ENCODE measurements around the gene PSD.
A peak's percentile ranks its signal among the peaks of the same experiment; 100 is the strongest.

PSD gene

GRCh38 chr10:102408728-102409603, 9.6 kb downstream of the PSD start:
- H3K4me1 ChIP-seq (ENCODE audit: control insufficient read depth, insufficient read depth, low read depth, low read length): peaks cover 19% of the 10 kb centered on the region
- no peak overlapping the region for H2BK5ac ChIP-seq (ENCODE audit: low read depth, low read length, poor library complexity, severe bottlenecking)
- H2BK15ac ChIP-seq (ENCODE audit: low read depth, poor library complexity, severe bottlenecking): no peak overlapping the region
- no peak overlapping the region for H3K4ac ChIP-seq (ENCODE audit: low read depth in 1 of 2, low read length in 2 of 2)
- H4K8ac ChIP-seq (ENCODE audit: low read length): no peak overlapping the region
- peak overlapping the region in 1 of 2 experiments; percentile 43 for H3K18ac ChIP-seq (ENCODE audit: low read depth in 1 of 2, low read length in 2 of 2)
- no peak overlapping the region for H3K27ac ChIP-seq (ENCODE audit: low read length, poor library complexity, severe bottlenecking)
- H3K9ac ChIP-seq (ENCODE audit: low read length): no peak overlapping the region
- H2BK12ac ChIP-seq (ENCODE audit: low read length in 2 of 2): no peak overlapping the region
- no peak overlapping the region for H3K14ac ChIP-seq (ENCODE audit: low read length in 2 of 2)
- no peak overlapping the region for H2AK5ac ChIP-seq (ENCODE audit: low read length, severe bottlenecking)
- H4K91ac ChIP-seq (ENCODE audit: low read length): no peak overlapping the region
- H3K23ac ChIP-seq (ENCODE audit: low read length in 2 of 2): no peak overlapping the region
- DNase-seq: peak; percentile 54
- H3K4me2 ChIP-seq (ENCODE audit: low read length, poor library complexity, severe bottlenecking): peak overlapping the region; percentile 72
- peak overlapping the region; percentile 57 for H2AFZ ChIP-seq (ENCODE audit: low read depth, low read length)
- H3K4me3 ChIP-seq (ENCODE audit: insufficient read depth in 1 of 2, low read depth in 1 of 2, low read length in 2 of 2): peak overlapping the region; percentile 34 to 47
- no peaks in the 10 kb centered on the region for H3K79me1 ChIP-seq (replicated peaks; ENCODE audit: low read length, poor library complexity, severe bottlenecking)
- peaks cover 0 to 6% of the 10 kb centered on the region in 2 experiments for H3K36me3 ChIP-seq (ENCODE audit: control insufficient read depth in 1 of 2, insufficient read depth in 2 of 2, low read depth in 1 of 2, low read length in 2 of 2)
- under 1% methylated on average over 30 of the region's 103 CpGs for WGBS
- H2BK120ac ChIP-seq (ENCODE audit: low read depth, low read length): no peak overlapping the region
- H3K9me3 ChIP-seq (ENCODE audit: control insufficient read depth, low read length): no peaks in the 10 kb centered on the region
- peaks cover 79% of the 10 kb centered on the region in 2 experiments for H3K27me3 ChIP-seq (ENCODE audit: control insufficient read depth in 1 of 2, insufficient read depth in 1 of 2, low read length in 2 of 2)

GRCh38 chr10:102408131-102408727, 10.4 kb downstream of the PSD start:
- Histone ChIP-seq H3K9me3 (ENCODE audit: control insufficient read depth, low read length) (no peaks in the 10 kb centered on the region), H3K23ac (ENCODE audit: low read length in 2 of 2) (no peak overlapping the region), H3K27me3 (ENCODE audit: control insufficient read depth in 1 of 2, insufficient read depth in 1 of 2, low read length in 2 of 2) (peaks cover 72% of the 10 kb centered on the region in 2 experiments), H3K9ac (ENCODE audit: low read length) (no peak overlapping the region), H3K4me1 (ENCODE audit: control insufficient read depth, insufficient read depth, low read depth, low read length) (peaks cover 23% of the 10 kb centered on the region), H3K4me2 (ENCODE audit: low read length, poor library complexity, severe bottlenecking) (peak overlapping the region; percentile 72), H4K8ac (ENCODE audit: low read length) (no peak overlapping the region), H2BK5ac (ENCODE audit: low read depth, low read length, poor library complexity, severe bottlenecking) (no peak overlapping the region), H2AK5ac (ENCODE audit: low read length, severe bottlenecking) (no peak overlapping the region), H3K4me3 (ENCODE audit: insufficient read depth in 1 of 2, low read depth in 1 of 2, low read length in 2 of 2) (no peak overlapping the region), H3K4ac (ENCODE audit: low read depth in 1 of 2, low read length in 2 of 2) (no peak overlapping the region), H2AFZ (ENCODE audit: low read depth, low read length) (no peak overlapping the region), H3K79me1 (replicated peaks; ENCODE audit: low read length, poor library complexity, severe bottlenecking) (no peaks in the 10 kb centered on the region), H3K36me3 (ENCODE audit: control insufficient read depth in 1 of 2, insufficient read depth in 2 of 2, low read depth in 1 of 2, low read length in 2 of 2) (peaks cover 0 to 12% of the 10 kb centered on the region in 2 experiments), H2BK120ac (ENCODE audit: low read depth, low read length) (no peak overlapping the region), H3K18ac (ENCODE audit: low read depth in 1 of 2, low read length in 2 of 2) (peak overlapping the region in 1 of 2 experiments; percentile 43), H2BK12ac (ENCODE audit: low read length in 2 of 2) (no peak overlapping the region), H3K14ac (ENCODE audit: low read length in 2 of 2) (no peak overlapping the region), H3K27ac (ENCODE audit: low read length, poor library complexity, severe bottlenecking) (no peak overlapping the region), H4K91ac (ENCODE audit: low read length) (no peak overlapping the region), H2BK15ac (ENCODE audit: low read depth, poor library complexity, severe bottlenecking) (no peak overlapping the region)
- WGBS: 74% methylated on average over 14 of the region's 14 CpGs
- DNase-seq: no peak

GRCh38 chr10:102407425-102408130, 11.0 kb downstream of the PSD start:
- H2BK15ac ChIP-seq (ENCODE audit: low read depth, poor library complexity, severe bottlenecking): no peak overlapping the region
- H3K79me1 ChIP-seq (replicated peaks; ENCODE audit: low read length, poor library complexity, severe bottlenecking): no peaks in the 10 kb centered on the region
- H2BK12ac ChIP-seq (ENCODE audit: low read length in 2 of 2): no peak overlapping the region
- no peak for DNase-seq
- H2BK120ac ChIP-seq (ENCODE audit: low read depth, low read length): no peak overlapping the region
- H2AK5ac ChIP-seq (ENCODE audit: low read length, severe bottlenecking): no peak overlapping the region
- no peak overlapping the region for H3K4ac ChIP-seq (ENCODE audit: low read depth in 1 of 2, low read length in 2 of 2)
- no peak overlapping the region for H3K18ac ChIP-seq (ENCODE audit: low read depth in 1 of 2, low read length in 2 of 2)
- peaks cover 28% of the 10 kb centered on the region for H3K4me1 ChIP-seq (ENCODE audit: control insufficient read depth, insufficient read depth, low read depth, low read length)
- H3K9ac ChIP-seq (ENCODE audit: low read length): no peak overlapping the region
- no peak overlapping the region for H2BK5ac ChIP-seq (ENCODE audit: low read depth, low read length, poor library complexity, severe bottlenecking)
- 80% methylated on average over 13 of the region's 13 CpGs for WGBS
- H3K14ac ChIP-seq (ENCODE audit: low read length in 2 of 2): no peak overlapping the region
- no peak overlapping the region for H3K4me2 ChIP-seq (ENCODE audit: low read length, poor library complexity, severe bottlenecking)
- no peak overlapping the region for H3K27ac ChIP-seq (ENCODE audit: low read length, poor library complexity, severe bottlenecking)
- H3K4me3 ChIP-seq (ENCODE audit: insufficient read depth in 1 of 2, low read depth in 1 of 2, low read length in 2 of 2): no peak overlapping the region
- no peak overlapping the region for H2AFZ ChIP-seq (ENCODE audit: low read depth, low read length)
- no peak overlapping the region for H3K23ac ChIP-seq (ENCODE audit: low read length in 2 of 2)
- H3K9me3 ChIP-seq (ENCODE audit: control insufficient read depth, low read length): no peaks in the 10 kb centered on the region
- H4K91ac ChIP-seq (ENCODE audit: low read length): no peak overlapping the region
- peaks cover 0 to 18% of the 10 kb centered on the region in 2 experiments for H3K36me3 ChIP-seq (ENCODE audit: control insufficient read depth in 1 of 2, insufficient read depth in 2 of 2, low read depth in 1 of 2, low read length in 2 of 2)
- no peak overlapping the region for H4K8ac ChIP-seq (ENCODE audit: low read length)
- H3K27me3 ChIP-seq (ENCODE audit: control insufficient read depth in 1 of 2, insufficient read depth in 1 of 2, low read length in 2 of 2): peaks cover 65 to 66% of the 10 kb centered on the region in 2 experiments

GRCh38 chr10:102406815-102407214, 11.8 kb downstream of the PSD start:
- no peak for DNase-seq
- Histone ChIP-seq H3K4ac (ENCODE audit: low read depth in 1 of 2, low read length in 2 of 2) (no peak overlapping the region), H3K14ac (ENCODE audit: low read length in 2 of 2) (no peak overlapping the region), H2BK5ac (ENCODE audit: low read depth, low read length, poor library complexity, severe bottlenecking) (no peak overlapping the region), H4K8ac (ENCODE audit: low read length) (no peak overlapping the region), H2BK120ac (ENCODE audit: low read depth, low read length) (no peak overlapping the region), H2BK12ac (ENCODE audit: low read length in 2 of 2) (no peak overlapping the region), H3K27ac (ENCODE audit: low read length, poor library complexity, severe bottlenecking) (no peak overlapping the region), H3K4me2 (ENCODE audit: low read length, poor library complexity, severe bottlenecking) (no peak overlapping the region), H3K79me1 (replicated peaks; ENCODE audit: low read length, poor library complexity, severe bottlenecking) (no peaks in the 10 kb centered on the region), H3K4me1 (ENCODE audit: control insufficient read depth, insufficient read depth, low read depth, low read length) (peaks cover 36% of the 10 kb centered on the region), H4K91ac (ENCODE audit: low read length) (no peak overlapping the region), H2BK15ac (ENCODE audit: low read depth, poor library complexity, severe bottlenecking) (no peak overlapping the region), H3K23ac (ENCODE audit: low read length in 2 of 2) (no peak overlapping the region), H3K18ac (ENCODE audit: low read depth in 1 of 2, low read length in 2 of 2) (no peak overlapping the region), H2AK5ac (ENCODE audit: low read length, severe bottlenecking) (no peak overlapping the region), H2AFZ (ENCODE audit: low read depth, low read length) (no peak overlapping the region), H3K27me3 (ENCODE audit: control insufficient read depth in 1 of 2, insufficient read depth in 1 of 2, low read length in 2 of 2) (peaks cover 58% of the 10 kb centered on the region in 2 experiments), H3K4me3 (ENCODE audit: insufficient read depth in 1 of 2, low read depth in 1 of 2, low read length in 2 of 2) (no peak overlapping the region), H3K9me3 (ENCODE audit: control insufficient read depth, low read length) (no peaks in the 10 kb centered on the region), H3K36me3 (ENCODE audit: control insufficient read depth in 1 of 2, insufficient read depth in 2 of 2, low read depth in 1 of 2, low read length in 2 of 2) (peaks cover 3 to 25% of the 10 kb centered on the region in 2 experiments), H3K9ac (ENCODE audit: low read length) (no peak overlapping the region)
- 78% methylated on average over 2 of the region's 2 CpGs for WGBS

All from mesenchymal stem cell (in vitro differentiated cells and primary cell).